ENCODE measurements around the gene RPL22.

Gene RPL22

DNA sequence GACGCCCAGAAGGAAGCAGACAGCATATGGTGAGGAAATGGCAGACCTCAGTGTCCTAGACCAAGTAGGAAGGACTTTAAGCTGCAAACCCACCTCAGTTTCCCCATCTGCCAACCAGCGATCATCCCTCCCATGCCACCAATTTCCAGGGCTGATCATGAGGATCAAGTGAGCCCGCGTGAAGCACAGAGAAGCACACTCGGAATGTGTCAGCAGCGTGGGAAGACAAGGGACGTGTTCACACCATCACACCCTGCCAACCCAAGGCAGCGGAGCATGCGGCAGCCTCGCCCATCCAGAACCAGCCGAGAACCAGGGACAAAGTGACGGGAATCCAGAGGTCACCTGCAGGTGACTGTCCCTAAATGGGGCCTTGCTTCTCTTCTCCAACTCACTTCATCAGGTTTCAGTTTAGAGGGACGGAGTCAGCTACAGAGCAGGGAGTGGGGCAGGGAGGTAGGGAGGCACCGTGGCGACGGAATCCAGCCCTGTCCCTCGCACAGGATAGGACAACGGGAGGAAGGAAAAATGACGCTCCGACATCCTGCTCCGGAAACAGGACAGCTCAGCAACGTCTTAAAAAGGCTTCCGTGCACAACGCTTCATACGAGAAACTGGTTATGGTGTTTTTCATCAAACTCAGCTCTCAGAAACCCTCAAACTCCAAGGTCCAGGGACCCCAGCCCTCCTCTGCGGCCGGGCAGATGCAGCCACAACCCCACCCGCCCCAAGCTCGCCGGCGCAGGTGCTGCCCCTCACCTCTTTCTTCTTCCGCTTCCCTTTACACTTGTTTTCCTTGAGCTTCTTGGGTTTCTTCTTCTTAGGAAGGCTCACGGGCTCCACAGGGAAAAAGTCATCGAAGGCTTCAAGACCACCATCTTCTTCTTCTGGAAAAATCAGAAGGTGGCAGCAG, 31.7 kb downstream of the RPL22 start:
- H3K79me2 ChIP-seq (ENCODE audit: control insufficient read depth, low read length): no peaks in the 10 kb centered on the region
- no peak for TF ChIP-seq EZH2phosphoT487 (IDR thresholded peaks at IDR 0.05; ENCODE audit: borderline replicate concordance, low read length)
- TF ChIP-seq, protein P1, sequence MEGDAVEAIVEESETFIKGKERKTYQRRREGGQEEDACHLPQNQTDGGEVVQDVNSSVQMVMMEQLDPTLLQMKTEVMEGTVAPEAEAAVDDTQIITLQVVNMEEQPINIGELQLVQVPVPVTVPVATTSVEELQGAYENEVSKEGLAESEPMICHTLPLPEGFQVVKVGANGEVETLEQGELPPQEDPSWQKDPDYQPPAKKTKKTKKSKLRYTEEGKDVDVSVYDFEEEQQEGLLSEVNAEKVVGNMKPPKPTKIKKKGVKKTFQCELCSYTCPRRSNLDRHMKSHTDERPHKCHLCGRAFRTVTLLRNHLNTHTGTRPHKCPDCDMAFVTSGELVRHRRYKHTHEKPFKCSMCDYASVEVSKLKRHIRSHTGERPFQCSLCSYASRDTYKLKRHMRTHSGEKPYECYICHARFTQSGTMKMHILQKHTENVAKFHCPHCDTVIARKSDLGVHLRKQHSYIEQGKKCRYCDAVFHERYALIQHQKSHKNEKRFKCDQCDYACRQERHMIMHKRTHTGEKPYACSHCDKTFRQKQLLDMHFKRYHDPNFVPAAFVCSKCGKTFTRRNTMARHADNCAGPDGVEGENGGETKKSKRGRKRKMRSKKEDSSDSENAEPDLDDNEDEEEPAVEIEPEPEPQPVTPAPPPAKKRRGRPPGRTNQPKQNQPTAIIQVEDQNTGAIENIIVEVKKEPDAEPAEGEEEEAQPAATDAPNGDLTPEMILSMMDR (IDR thresholded peaks at IDR 0.05; ENCODE audit: low read depth, low read length, poor library complexity, severe bottlenecking): no peak
- no peaks in the 10 kb centered on the region for H3K27me3 ChIP-seq (ENCODE audit: control insufficient read depth, low read length)
- no peak overlapping the region for H3K27ac ChIP-seq (ENCODE audit: low read depth, low read length)
- H4K20me1 ChIP-seq (ENCODE audit: control insufficient read depth, insufficient read depth, low read depth, low read length): no peaks in the 10 kb centered on the region
- H3F3A ChIP-seq (ENCODE audit: control insufficient read depth, insufficient read depth): no peaks in the 10 kb centered on the region
- no peaks in the 10 kb centered on the region for H3K9me3 ChIP-seq (ENCODE audit: control insufficient read depth, insufficient read depth, low read length)
- no peaks in the 10 kb centered on the region for H3K9me2 ChIP-seq (replicated peaks; ENCODE audit: control insufficient read depth, low read length)
- H3K4me3 ChIP-seq (ENCODE audit: low read length): no peak overlapping the region
- H3K4me1 ChIP-seq (ENCODE audit: control insufficient read depth, low read length): no peaks in the 10 kb centered on the region
- no peak overlapping the region for H3K4me2 ChIP-seq (ENCODE audit: low read length)
- no peaks in the 10 kb centered on the region for H3K36me3 ChIP-seq (ENCODE audit: control insufficient read depth, low read length)

DNA sequence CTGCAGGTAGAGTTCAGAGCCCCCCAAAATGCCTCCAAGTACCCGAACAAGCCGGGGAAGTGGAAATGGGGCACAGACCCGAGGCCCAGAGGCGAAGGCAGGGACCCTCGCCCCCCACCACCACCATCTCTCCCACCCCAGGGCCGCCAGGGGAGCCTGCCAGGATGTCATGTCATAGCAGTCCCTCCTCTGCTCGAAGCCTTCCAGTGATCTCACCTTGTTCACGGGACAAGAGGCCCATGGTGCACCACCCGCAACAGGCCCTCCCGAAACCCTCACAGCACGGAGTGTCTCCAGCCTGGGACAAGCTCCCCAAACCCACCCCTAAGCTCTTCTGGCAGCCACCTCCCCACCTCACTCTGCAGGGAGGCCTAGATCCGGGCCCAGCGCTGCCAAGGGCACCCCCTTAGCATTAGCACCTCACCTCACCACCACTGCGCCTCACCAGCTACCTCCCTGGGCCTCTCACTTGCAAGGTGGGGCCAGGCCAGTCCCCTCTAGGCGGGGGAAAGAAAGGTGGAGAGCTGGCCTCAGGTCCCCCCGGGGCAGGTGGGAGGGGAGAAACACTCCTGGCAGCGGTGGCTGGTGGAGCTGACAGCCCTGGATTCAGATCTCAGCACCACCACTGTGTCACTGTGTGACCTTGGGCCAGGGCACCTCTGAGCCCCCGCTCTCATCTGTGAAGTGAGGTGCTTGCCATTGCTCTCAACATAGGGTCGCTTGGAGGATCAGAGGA, 32.6 kb downstream of the RPL22 start:
- H3K9me3 ChIP-seq (ENCODE audit: control insufficient read depth, insufficient read depth, low read length): no peaks in the 10 kb centered on the region
- H3K79me2 ChIP-seq (ENCODE audit: control insufficient read depth, low read length): no peaks in the 10 kb centered on the region
- H3K4me3 ChIP-seq (ENCODE audit: low read length): no peak overlapping the region
- no peaks in the 10 kb centered on the region for H3K27me3 ChIP-seq (ENCODE audit: control insufficient read depth, low read length)
- TF ChIP-seq, protein P1 (IDR thresholded peaks at IDR 0.05; ENCODE audit: low read depth, low read length, poor library complexity, severe bottlenecking): no peak
- TF ChIP-seq EZH2phosphoT487 (IDR thresholded peaks at IDR 0.05; ENCODE audit: borderline replicate concordance, low read length): no peak
- H3K36me3 ChIP-seq (ENCODE audit: control insufficient read depth, low read length): no peaks in the 10 kb centered on the region
- H3K4me1 ChIP-seq (ENCODE audit: control insufficient read depth, low read length): no peaks in the 10 kb centered on the region
- no peaks in the 10 kb centered on the region for H4K20me1 ChIP-seq (ENCODE audit: control insufficient read depth, insufficient read depth, low read depth, low read length)
- no peaks in the 10 kb centered on the region for H3K9me2 ChIP-seq (replicated peaks; ENCODE audit: control insufficient read depth, low read length)
- no peaks in the 10 kb centered on the region for H3F3A ChIP-seq (ENCODE audit: control insufficient read depth, insufficient read depth)
- no peak overlapping the region for H3K27ac ChIP-seq (ENCODE audit: low read depth, low read length)
- no peak overlapping the region for H3K4me2 ChIP-seq (ENCODE audit: low read length)

DNA sequence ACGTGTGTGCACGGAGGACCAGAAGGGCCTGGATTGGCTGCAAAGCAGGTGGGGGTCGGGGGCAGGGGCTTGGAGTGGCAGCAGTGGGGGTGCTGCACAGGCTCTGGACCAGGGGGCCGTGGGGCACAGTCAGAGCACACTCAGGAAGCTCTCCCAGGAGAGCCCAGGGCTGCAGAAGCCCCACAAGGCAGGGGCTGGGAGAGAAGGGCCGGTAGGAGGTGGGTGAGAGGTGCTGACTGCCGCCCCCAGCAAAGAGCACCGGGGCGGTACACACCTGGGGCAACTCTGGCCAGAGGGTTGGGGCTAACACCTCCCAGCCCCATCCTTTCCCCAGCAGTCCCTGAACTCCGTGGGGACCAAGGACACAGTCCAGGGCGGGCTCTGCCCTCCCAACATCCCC, 33.2 kb downstream of the RPL22 start:
- TF ChIP-seq, protein P1 (IDR thresholded peaks at IDR 0.05; ENCODE audit: low read depth, low read length, poor library complexity, severe bottlenecking): no peak
- no peak for TF ChIP-seq EZH2phosphoT487 (IDR thresholded peaks at IDR 0.05; ENCODE audit: borderline replicate concordance, low read length)
- H3K27ac ChIP-seq (ENCODE audit: low read depth, low read length): no peak overlapping the region
- H3K4me2 ChIP-seq (ENCODE audit: low read length): no peak overlapping the region
- H3K79me2 ChIP-seq (ENCODE audit: control insufficient read depth, low read length): no peaks in the 10 kb centered on the region
- no peaks in the 10 kb centered on the region for H3K9me2 ChIP-seq (replicated peaks; ENCODE audit: control insufficient read depth, low read length)
- no peaks in the 10 kb centered on the region for H4K20me1 ChIP-seq (ENCODE audit: control insufficient read depth, insufficient read depth, low read depth, low read length)
- H3K4me3 ChIP-seq (ENCODE audit: low read length): no peak overlapping the region
- H3K4me1 ChIP-seq (ENCODE audit: control insufficient read depth, low read length): no peaks in the 10 kb centered on the region
- H3K27me3 ChIP-seq (ENCODE audit: control insufficient read depth, low read length): no peaks in the 10 kb centered on the region
- no peaks in the 10 kb centered on the region for H3K9me3 ChIP-seq (ENCODE audit: control insufficient read depth, insufficient read depth, low read length)
- H3K36me3 ChIP-seq (ENCODE audit: control insufficient read depth, low read length): no peaks in the 10 kb centered on the region
- no peaks in the 10 kb centered on the region for H3F3A ChIP-seq (ENCODE audit: control insufficient read depth, insufficient read depth)

Measured in DOHH2 (cell line).